Chondrocyte (in vitro differentiated cells): ENCODE measurements around the gene VMAC. TPM values are rescaled to one million over a fixed set of nuclear protein-coding genes. Genes with fewer than 3 reads are reported as not detected.
A peak's percentile ranks its signal among the peaks of the same experiment; 100 is the strongest.

ENCODE experiments used
- DNase-seq: peaks from one replicate; pipeline ENCODE4 v3.0.0; 2021; ENCODE audit warnings: mixed read lengths, low spot score
- H3K27ac Mint-ChIP-seq: one replicate; pipeline ENCODE4 v1.8.0; 2021; ENCODE audit warnings: mild to moderate bottlenecking, moderate library complexity, mixed read lengths; ENCODE audit not compliant: unreplicated experiment
- H3K27me3 Mint-ChIP-seq: 2 replicates; pipeline ENCODE4 v1.8.0; 2021; ENCODE audit warnings: low read depth, mixed read lengths
- H3K36me3 Mint-ChIP-seq: 2 replicates; pipeline ENCODE4 v1.8.0; 2021; ENCODE audit warnings: low read depth, mixed read lengths
- H3K4me1 Mint-ChIP-seq: 2 replicates; pipeline ENCODE4 v1.8.0; 2021; ENCODE audit warnings: low read depth, mild to moderate bottlenecking, mixed read lengths
- H3K4me3 Mint-ChIP-seq: one replicate; pipeline ENCODE4 v1.8.0; 2021; ENCODE audit warnings: mild to moderate bottlenecking, moderate library complexity, mixed read lengths; ENCODE audit not compliant: unreplicated experiment
- H3K9me3 Mint-ChIP-seq: 2 replicates; pipeline ENCODE4 v1.8.0; 2021; ENCODE audit warnings: low read depth, mixed read lengths
- total RNA-seq: library from RNA; stranded (reverse); gene quantifications from 3 replicates; pipeline ENCODE4 v1.2.1, GENCODE V29; 2021
- TF ChIP-seq, protein P1 (sequence below): fragments of 200-600 bp; sonication (generic); IDR thresholded peaks from 2 replicates; pipeline ENCODE4 v1.5.0; 2021; ENCODE audit warnings: antibody characterized with exemption, mild to moderate bottlenecking, moderate library complexity

Gene VMAC
- total RNA-seq, 1 donor from 2014 or later, result 6.1 TPM

DNA sequence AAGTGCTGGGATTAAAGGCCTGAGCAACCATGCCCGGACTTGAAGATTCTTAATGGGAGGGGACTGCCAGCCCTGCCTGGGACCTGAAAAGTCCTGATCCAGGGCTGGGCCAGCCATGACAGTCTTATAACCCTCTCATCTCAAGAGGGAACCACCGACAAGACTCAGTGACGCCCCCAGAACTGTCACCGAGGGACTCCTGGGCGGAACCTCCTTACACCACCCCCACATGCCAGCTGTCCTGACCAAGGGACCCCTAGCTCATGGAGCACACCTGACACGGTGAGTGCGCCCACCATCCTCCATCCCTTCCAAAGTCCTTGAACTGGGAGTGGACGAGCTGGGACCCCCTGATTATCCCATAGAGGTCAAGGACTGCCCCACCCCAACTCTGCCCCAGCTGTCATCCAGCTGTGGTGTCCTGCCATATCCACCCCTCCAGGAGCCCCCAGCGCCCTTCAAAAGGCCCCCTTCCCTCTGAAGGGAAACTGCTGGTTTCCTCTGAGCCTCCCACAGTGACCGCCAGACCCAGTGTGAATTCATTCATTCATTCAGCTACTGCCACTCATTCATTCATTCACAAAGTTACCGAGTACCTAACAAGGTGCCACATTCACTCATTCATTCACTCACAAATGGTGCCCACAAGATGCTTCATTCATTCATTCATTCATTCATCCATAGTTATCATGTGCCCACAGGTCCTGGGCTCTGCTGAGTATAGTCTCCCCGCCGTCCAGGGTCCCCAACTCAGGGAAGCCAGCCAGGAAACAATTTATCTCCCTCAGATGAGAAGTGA, 4.7 kb upstream of the VMAC start:
- no peak overlapping the region for H3K27ac Mint-ChIP-seq

DNA sequence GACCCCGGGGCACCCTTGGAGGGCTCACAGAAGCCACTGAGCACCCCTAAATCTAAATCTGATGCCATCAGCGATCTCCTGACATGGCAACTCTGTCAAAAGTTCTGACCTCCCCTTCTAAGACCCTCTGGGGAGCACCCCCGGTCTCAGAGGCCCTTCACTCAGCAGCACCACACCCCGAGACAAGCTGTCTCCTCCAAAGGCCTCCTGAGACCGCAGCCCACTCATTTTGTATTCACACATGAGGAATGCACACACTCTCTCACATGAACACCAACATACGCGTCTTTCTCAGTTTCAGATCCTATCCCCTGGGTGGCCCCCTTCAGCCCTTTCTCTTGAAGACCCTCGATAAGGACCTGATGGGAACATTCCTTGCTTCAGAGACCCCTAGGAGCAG, 3.7 kb upstream of the VMAC start:
- no peak for DNase-seq
- H3K9me3 Mint-ChIP-seq, result no peaks in the 10 kb centered on the region
- TF ChIP-seq, protein P1, sequence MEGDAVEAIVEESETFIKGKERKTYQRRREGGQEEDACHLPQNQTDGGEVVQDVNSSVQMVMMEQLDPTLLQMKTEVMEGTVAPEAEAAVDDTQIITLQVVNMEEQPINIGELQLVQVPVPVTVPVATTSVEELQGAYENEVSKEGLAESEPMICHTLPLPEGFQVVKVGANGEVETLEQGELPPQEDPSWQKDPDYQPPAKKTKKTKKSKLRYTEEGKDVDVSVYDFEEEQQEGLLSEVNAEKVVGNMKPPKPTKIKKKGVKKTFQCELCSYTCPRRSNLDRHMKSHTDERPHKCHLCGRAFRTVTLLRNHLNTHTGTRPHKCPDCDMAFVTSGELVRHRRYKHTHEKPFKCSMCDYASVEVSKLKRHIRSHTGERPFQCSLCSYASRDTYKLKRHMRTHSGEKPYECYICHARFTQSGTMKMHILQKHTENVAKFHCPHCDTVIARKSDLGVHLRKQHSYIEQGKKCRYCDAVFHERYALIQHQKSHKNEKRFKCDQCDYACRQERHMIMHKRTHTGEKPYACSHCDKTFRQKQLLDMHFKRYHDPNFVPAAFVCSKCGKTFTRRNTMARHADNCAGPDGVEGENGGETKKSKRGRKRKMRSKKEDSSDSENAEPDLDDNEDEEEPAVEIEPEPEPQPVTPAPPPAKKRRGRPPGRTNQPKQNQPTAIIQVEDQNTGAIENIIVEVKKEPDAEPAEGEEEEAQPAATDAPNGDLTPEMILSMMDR, result no peak
- H3K4me1 Mint-ChIP-seq, result peaks cover 20% of the 10 kb centered on the region
- no peaks in the 10 kb centered on the region for H3K27me3 Mint-ChIP-seq
- no peak overlapping the region for H3K27ac Mint-ChIP-seq
- peaks cover under 1% of the 10 kb centered on the region for H3K36me3 Mint-ChIP-seq
- no peak overlapping the region for H3K4me3 Mint-ChIP-seq

More for the DNA sequence above, 4.7 kb upstream of the VMAC start:
- DNase-seq, result no peak
- TF ChIP-seq, protein P1, result no peak
- no peaks in the 10 kb centered on the region for H3K27me3 Mint-ChIP-seq
- peaks cover 18% of the 10 kb centered on the region for H3K4me1 Mint-ChIP-seq
- no peaks in the 10 kb centered on the region for H3K9me3 Mint-ChIP-seq
- H3K4me3 Mint-ChIP-seq, result no peak overlapping the region
- H3K36me3 Mint-ChIP-seq, result peaks cover 3% of the 10 kb centered on the region

GRCh38 chr19:5903056-5903623, 1.5 kb upstream of the VMAC start:
- Mint-ChIP-seq H3K36me3 (no peaks in the 10 kb centered on the region), H3K4me3 (peak overlapping the region; percentile 97), H3K27ac (peak overlapping the region; percentile 99), H3K9me3 (no peaks in the 10 kb centered on the region), H3K4me1 (peaks cover 22% of the 10 kb centered on the region), H3K27me3 (no peaks in the 10 kb centered on the region)
- no peak for DNase-seq
- TF ChIP-seq, protein P1, result no peak

DNA sequence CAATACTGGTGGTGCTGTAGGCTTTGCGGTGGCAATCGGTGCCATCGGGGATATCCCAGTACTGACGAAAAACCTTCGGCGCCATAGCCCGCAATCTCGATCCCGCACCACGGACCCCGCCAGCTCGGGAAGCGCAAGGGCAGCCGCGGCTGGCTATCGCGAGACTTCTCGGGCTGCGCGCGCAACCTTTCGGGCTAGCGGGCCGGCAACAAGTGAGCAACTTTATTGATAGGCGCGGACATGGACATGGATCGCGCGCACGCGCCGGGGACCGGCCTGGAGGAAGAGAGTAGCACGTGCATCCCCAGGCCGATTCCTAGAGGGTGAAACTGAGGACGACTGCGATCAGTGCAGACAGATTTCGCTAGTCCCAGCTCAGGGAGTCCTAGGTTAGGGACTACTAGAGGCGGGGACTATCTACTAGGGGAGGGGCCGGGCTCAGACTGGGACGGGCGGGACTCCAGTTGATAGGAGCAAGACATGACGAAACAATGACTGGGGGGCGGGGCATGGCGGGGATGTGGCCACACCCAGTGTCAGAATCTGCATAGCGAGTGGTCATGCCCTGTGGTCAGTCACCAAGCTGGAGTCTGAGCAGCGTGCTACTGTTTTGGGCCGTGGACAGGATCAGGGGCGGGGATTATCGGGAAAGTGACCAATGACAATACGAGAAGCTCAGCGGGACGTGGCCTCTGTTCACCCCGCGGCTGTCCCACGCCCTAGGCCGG, 884 bp upstream of the VMAC start, which contains the start of gene NDUFA11:
NDUFA11 (minus strand) TSS at position 167 of the 728 bp plus-strand sequence; CDS start at position 85, 82 bp downstream.
- TF ChIP-seq, protein P1, result no peak
- H3K27ac Mint-ChIP-seq, result peak within 1 kb of the TSS; percentile 99
- H3K36me3 Mint-ChIP-seq, result no peaks in the 10 kb centered on the region
- peaks cover 22% of the 10 kb centered on the region for H3K4me1 Mint-ChIP-seq
- no peaks in the 10 kb centered on the region for H3K27me3 Mint-ChIP-seq
- H3K4me3 Mint-ChIP-seq, result peak within 1 kb of the TSS; percentile 97
- no peaks in the 10 kb centered on the region for H3K9me3 Mint-ChIP-seq
- DNase-seq, result peak; percentile 100
